Fibroblast of upper back skin (primary cell): ENCODE measurements around the gene LRRC1.

Experiments used
- DNase-seq: peaks from one replicate; pipeline ENCODE4 v3.0.0-alpha.2; 2013

LRRC1 gene

GRCh38 chr6:53929041-53929820 is 134.4 kb downstream of the LRRC1 start:
- DNase-seq, result no peak

GRCh38 chr6:53929821-53930120 is 135.0 kb downstream of the LRRC1 start:
- no peak for DNase-seq

GRCh38 chr6:53930330-53930729 is 135.5 kb downstream of the LRRC1 start:
- no peak for DNase-seq

GRCh38 chr6:53931086-53931485 is 136.3 kb downstream of the LRRC1 start:
- DNase-seq, result no peak

GRCh38 chr6:53932516-53932915 is 137.7 kb downstream of the LRRC1 start:
- no peak for DNase-seq

- no peak for DNase-seq
Measured at GRCh38 chr6:53934023-53934422, 139.2 kb downstream of the LRRC1 start.

GRCh38 chr6:53937461-53937860 is 142.7 kb downstream of the LRRC1 start:
- no peak for DNase-seq

GRCh38 chr6:53938810-53939209 is 144.0 kb downstream of the LRRC1 start:
- peak; percentile 31 for DNase-seq

- no peak for DNase-seq
Measured at GRCh38 chr6:53939830-53940229, 145.0 kb downstream of the LRRC1 start.

GRCh38 chr6:53943395-53943794 is 148.6 kb downstream of the LRRC1 start:
- no peak for DNase-seq

- no peak for DNase-seq
Measured at GRCh38 chr6:53944091-53944490, 149.3 kb downstream of the LRRC1 start.

GRCh38 chr6:53944543-53944942 is 149.7 kb downstream of the LRRC1 start:
- no peak for DNase-seq

GRCh38 chr6:53945765-53946407 is 151.1 kb downstream of the LRRC1 start:
- DNase-seq, result no peak

- DNase-seq, result no peak
Measured at GRCh38 chr6:53947780-53948179, 153.0 kb downstream of the LRRC1 start.

- DNase-seq, result no peak
Measured at GRCh38 chr6:53951383-53951782, 156.6 kb downstream of the LRRC1 start.

GRCh38 chr6:53956068-53956711 is 161.4 kb downstream of the LRRC1 start:
- DNase-seq, result peak; percentile 67

- DNase-seq, result no peak
Measured at GRCh38 chr6:53956804-53957203, 162.0 kb downstream of the LRRC1 start.

GRCh38 chr6:53959717-53960116 is 164.9 kb downstream of the LRRC1 start:
- peak; percentile 49 for DNase-seq

- DNase-seq, result peak; percentile 79
Measured at GRCh38 chr6:53960311-53960710, 165.5 kb downstream of the LRRC1 start.

GRCh38 chr6:53961679-53962370 is 167.0 kb downstream of the LRRC1 start:
- DNase-seq, result peak; percentile 67

- DNase-seq, result no peak
Measured at GRCh38 chr6:53962646-53963045, 167.8 kb downstream of the LRRC1 start.

- DNase-seq, result no peak
Measured at GRCh38 chr6:53967415-53967814, 172.6 kb downstream of the LRRC1 start.
